ENCODE results near the gene FOXJ3. TPM values are rescaled to one million over a fixed set of nuclear protein-coding genes. Genes with fewer than 3 reads are reported as not detected.

Gene FOXJ3
- total RNA-seq, 2 experiments from 2014 or later = 43.1 to 44.0 TPM

- ChIA-PET POLR2A (interaction anchor here (0.8 kb wide), 1 partner anchor 20 kb away, joined by 3 read pairs; no protein-coding TSS in a partner anchor), CTCF (interaction anchor here (0.6 to 2.5 kb wide), 3 partner anchors 12 to 57 kb away, joined by 3 to 8 read pairs (median 3); no protein-coding TSS in a partner anchor)
- H3K27ac Mint-ChIP-seq = no peak overlapping the region
- no peaks in the 10 kb centered on the region for H3K9me3 Mint-ChIP-seq
- no peak overlapping the region for H3K4me3 Mint-ChIP-seq
- H3K27me3 Mint-ChIP-seq = peaks cover 2% of the 10 kb centered on the region
- ATAC-seq = no peak
- no peaks in the 10 kb centered on the region for H3K36me3 Mint-ChIP-seq (ENCODE audit: low read depth)
- DNase-seq = no peak
- intact Hi-C loops (cut with micrococcal nuclease) = no loop called here
- no peaks in the 10 kb centered on the region for H3K4me1 Mint-ChIP-seq (ENCODE audit: low read depth)
- no peak for TF ChIP-seq CTCF (IDR thresholded peaks at IDR 0.05)
Measured at GRCh38 chr1:42135426-42135825, 199.6 kb downstream of the FOXJ3 start.

GRCh38 chr1:42133809-42134526, 201.1 kb downstream of the FOXJ3 start:
- TF ChIP-seq CTCF (IDR thresholded peaks at IDR 0.05) = no peak
- Mint-ChIP-seq H3K36me3 (ENCODE audit: low read depth) (no peaks in the 10 kb centered on the region), H3K27me3 (no peaks in the 10 kb centered on the region), H3K27ac (no peak overlapping the region), H3K4me1 (ENCODE audit: low read depth) (no peaks in the 10 kb centered on the region), H3K9me3 (no peaks in the 10 kb centered on the region), H3K4me3 (no peak overlapping the region)
- ATAC-seq (no peak), DNase-seq (no peak)
- CTCF ChIA-PET = no interaction called here
- intact Hi-C loops (cut with micrococcal nuclease) = no loop called here
- POLR2A ChIA-PET = no interaction called here

GRCh38 chr1:42133390-42133789, 201.6 kb downstream of the FOXJ3 start:
- no peaks in the 10 kb centered on the region for H3K27me3 Mint-ChIP-seq
- ChIA-PET POLR2A (no interaction called here), CTCF (no interaction called here)
- H3K36me3 Mint-ChIP-seq (ENCODE audit: low read depth) = no peaks in the 10 kb centered on the region
- ATAC-seq = no peak
- no peak for TF ChIP-seq CTCF (IDR thresholded peaks at IDR 0.05)
- no peaks in the 10 kb centered on the region for H3K9me3 Mint-ChIP-seq
- H3K4me1 Mint-ChIP-seq (ENCODE audit: low read depth) = no peaks in the 10 kb centered on the region
- H3K27ac Mint-ChIP-seq = no peak overlapping the region
- DNase-seq = no peak
- intact Hi-C loops (cut with micrococcal nuclease) = no loop called here
- no peak overlapping the region for H3K4me3 Mint-ChIP-seq

- Mint-ChIP-seq H3K4me3 (no peak overlapping the region), H3K27me3 (no peaks in the 10 kb centered on the region), H3K36me3 (ENCODE audit: low read depth) (no peaks in the 10 kb centered on the region), H3K27ac (no peak overlapping the region), H3K9me3 (no peaks in the 10 kb centered on the region), H3K4me1 (ENCODE audit: low read depth) (no peaks in the 10 kb centered on the region)
- ChIA-PET POLR2A (no interaction called here), CTCF (no interaction called here)
- intact Hi-C loops (cut with micrococcal nuclease) = no loop called here
- no peak for DNase-seq
- no peak for ATAC-seq
- no peak for TF ChIP-seq CTCF (IDR thresholded peaks at IDR 0.05)
Measured at GRCh38 chr1:42130061-42130660, 204.9 kb downstream of the FOXJ3 start.

- no peaks in the 10 kb centered on the region for H3K9me3 Mint-ChIP-seq
- no peak for TF ChIP-seq CTCF (IDR thresholded peaks at IDR 0.05)
- H3K4me3 Mint-ChIP-seq = no peak overlapping the region
- no peaks in the 10 kb centered on the region for H3K27me3 Mint-ChIP-seq
- intact Hi-C loops (cut with micrococcal nuclease) = no loop called here
- ChIA-PET CTCF (interaction anchor here (1.4 kb wide), 1 partner anchor 45 kb away, joined by 4 read pairs; no protein-coding TSS in a partner anchor), POLR2A (no interaction called here)
- ATAC-seq (no peak), DNase-seq (no peak)
- no peaks in the 10 kb centered on the region for H3K36me3 Mint-ChIP-seq (ENCODE audit: low read depth)
- no peak overlapping the region for H3K27ac Mint-ChIP-seq
- H3K4me1 Mint-ChIP-seq (ENCODE audit: low read depth) = no peaks in the 10 kb centered on the region
Measured at GRCh38 chr1:42128964-42129363, 206.1 kb downstream of the FOXJ3 start.
